GM23248 (cell line): ENCODE results near the gene KANSL2. TPM values are rescaled to one million over a fixed set of nuclear protein-coding genes. Genes with fewer than 3 reads are reported as not detected.
"Not testable (repeated sequence)": the region's sequence is repeated elsewhere in the genome, so short reads cannot be mapped to it uniquely, and the experiment has no call there.

Experiments
- DNase-seq: peaks from one replicate; pipeline ENCODE4 v3.0.0-alpha.2; 2015
- H2AFZ ChIP-seq: fragments of 200-600 bp; sonication (generic); 2 replicates; pipeline ENCODE4 v1.6.1; 2016; ENCODE audit warnings: antibody characterized with exemption
- H3F3A ChIP-seq: fragments of 200-600 bp; sonication (generic); 2 replicates; pipeline ENCODE4 v1.6.1; 2016; ENCODE audit warnings: mild to moderate bottlenecking, antibody characterized with exemption, mixed run types; ENCODE audit not compliant: insufficient read depth
- H3K27ac ChIP-seq: fragments of 200-600 bp; sonication (generic); 2 replicates; pipeline ENCODE4 v1.5.1; 2016; ENCODE audit warnings: mild to moderate bottlenecking
- H3K27me3 ChIP-seq: fragments of 200-600 bp; sonication (generic); replicated peaks from 2 replicates; pipeline ENCODE4 v1.6.1; 2016; ENCODE audit warnings: mild to moderate bottlenecking; ENCODE audit not compliant: insufficient read depth
- H3K36me3 ChIP-seq: fragments of 200-600 bp; sonication (generic); 2 replicates; pipeline ENCODE4 v1.6.1; 2016; ENCODE audit warnings: low read depth, mild to moderate bottlenecking
- H3K4me1 ChIP-seq: fragments of 200-600 bp; sonication (generic); 2 replicates; pipeline ENCODE4 v1.6.1; 2016; ENCODE audit warnings: mild to moderate bottlenecking; ENCODE audit not compliant: insufficient read depth
- H3K4me2 ChIP-seq: fragments of 200-600 bp; sonication (generic); one replicate; pipeline ENCODE4 v1.6.1; 2016; ENCODE audit warnings: mild to moderate bottlenecking; ENCODE audit not compliant: unreplicated experiment
- H3K4me3 ChIP-seq: fragments of 200-600 bp; sonication (generic); 2 replicates; pipeline ENCODE4 v1.5.1; 2016; ENCODE audit warnings: mild to moderate bottlenecking
- H3K79me2 ChIP-seq: fragments of 200-600 bp; sonication (generic); 2 replicates; pipeline ENCODE4 v1.6.1; 2016; ENCODE audit warnings: mild to moderate bottlenecking; ENCODE audit not compliant: insufficient read depth
- H3K9ac ChIP-seq: fragments of 200-600 bp; sonication (generic); 2 replicates; pipeline ENCODE4 v1.6.1; 2016; ENCODE audit warnings: mild to moderate bottlenecking
- H3K9me2 ChIP-seq: fragments of 200-600 bp; sonication (generic); 2 replicates; pipeline ENCODE4 v1.6.1; 2016; ENCODE audit warnings: mixed run types, mild to moderate bottlenecking, moderate library complexity; ENCODE audit not compliant: insufficient read depth
- H3K9me3 ChIP-seq: fragments of 200-600 bp; sonication (generic); one replicate; pipeline ENCODE4 v1.6.1; 2017; ENCODE audit warnings: low read depth
- H4K20me1 ChIP-seq: fragments of 200-600 bp; sonication (generic); 2 replicates; pipeline ENCODE4 v1.6.0; 2016; ENCODE audit not compliant: insufficient read depth
- EZH2 ChIP-seq: fragments of 200-600 bp; sonication (generic); IDR thresholded peaks from 2 replicates; pipeline ENCODE4 v1.6.1; 2018; ENCODE audit warnings: antibody characterized with exemption, mild to moderate bottlenecking; ENCODE audit not compliant: insufficient read depth, poor library complexity, severe bottlenecking
- EZH2phosphoT487 ChIP-seq: fragments of 200-600 bp; sonication (generic); IDR thresholded peaks from 2 replicates; pipeline ENCODE4 v1.6.1; 2018; ENCODE audit warnings: antibody characterized with exemption, moderate library complexity, mild to moderate bottlenecking, low read depth; ENCODE audit not compliant: insufficient read depth
- WGBS, 2 experiments: methylation state at CpG; one replicate each; pipeline ENCODE4 v1.1.6; 2015 to 2017; ENCODE audit warnings: low lambda C conversion rate in 2 of 2, low coverage in 1 of 2; ENCODE audit errors: missing lambda C conversion rate in 2 of 2; 5-methylcytosine and 5-hydroxymethylcytosine counted together
- in situ Hi-C: fragments of 300-500 bp; cut with MboI; formaldehyde crosslinking; loops from 2 replicates; pipeline ENCODE4 v1.15.0; 2020
- polyA plus RNA-seq: library from polyadenylated mRNA; unstranded; fragments of >200 nt; fragmentation: Nextera tagmentation; extraction: Ambion mirVana; gene quantifications from 2 replicates; pipeline ENCODE4 v1.2.1, GENCODE V29; 2016
- total RNA-seq: library from RNA; depleted of rRNA; stranded (reverse); fragments of >200 nt; shearing (Covaris generic); gene quantifications from 2 replicates; pipeline ENCODE4 v1.2.3, GENCODE V29; 2014

The KANSL2 gene
- total and polyA plus RNA-seq, 2 experiments from 2014 or later, result 30.0 to 44.4 TPM

- H3K4me3 ChIP-seq, result no peak overlapping the region
- H4K20me1 ChIP-seq, result no peaks in the 10 kb centered on the region
- H3K4me2 ChIP-seq, result no peak overlapping the region
Measured at GRCh38 chr12:48640428-48640827, 41.6 kb downstream of the KANSL2 start.

GRCh38 chr12:48631071-48631470 is 51.0 kb downstream of the KANSL2 start:
- H3K79me2 ChIP-seq, result no peaks in the 10 kb centered on the region
- 0 to 14% methylated on average over 1 of the region's 1 CpG for WGBS, 2 experiments
- H4K20me1 ChIP-seq, result no peaks in the 10 kb centered on the region
- TF ChIP-seq EZH2 (no peak), EZH2phosphoT487 (no peak)
- H3K9ac ChIP-seq, result no peak overlapping the region
- no peaks in the 10 kb centered on the region for H3K27me3 ChIP-seq
- H3K9me3 ChIP-seq, result no peaks in the 10 kb centered on the region
- H3K4me2 ChIP-seq, result no peak overlapping the region
- H3K36me3 ChIP-seq, result no peaks in the 10 kb centered on the region
- no peak overlapping the region for H3K4me3 ChIP-seq
- H3K27ac ChIP-seq, result no peak overlapping the region
- H3F3A ChIP-seq, result no peaks in the 10 kb centered on the region
- 0 out of 2 replicates have a peak, but pooled peaks cover 5% of the 10 kb centered on the region for H3K9me2 ChIP-seq
- H2AFZ ChIP-seq, result no peak overlapping the region
- no peak for DNase-seq
- no peaks in the 10 kb centered on the region for H3K4me1 ChIP-seq
- in situ Hi-C loops, result no loop called here

More at GRCh38 chr12:48640428-48640827, 41.6 kb downstream of the KANSL2 start:
- in situ Hi-C loops, result no loop called here
- Histone ChIP-seq H3F3A (no peaks in the 10 kb centered on the region), H3K4me1 (no peaks in the 10 kb centered on the region), H3K9ac (no peak overlapping the region), H3K9me2 (no peaks in the 10 kb centered on the region), H3K27ac (no peak overlapping the region), H2AFZ (no peak overlapping the region), H3K36me3 (peaks cover 4% of the 10 kb centered on the region; the same call in 1 of the 2 replicates), H3K79me2 (no peaks in the 10 kb centered on the region), H3K27me3 (no peaks in the 10 kb centered on the region), H3K9me3 (no peaks in the 10 kb centered on the region)
- TF ChIP-seq EZH2phosphoT487 (no peak), EZH2 (no peak)
- DNase-seq, result no peak

GRCh38 chr12:48630346-48630745 is 51.7 kb downstream of the KANSL2 start:
- Histone ChIP-seq H4K20me1 (no peaks in the 10 kb centered on the region), H3K9me3 (no peaks in the 10 kb centered on the region), H3F3A (no peaks in the 10 kb centered on the region), H3K9me2 (0 out of 2 replicates have a peak, but pooled peaks cover 5% of the 10 kb centered on the region), H2AFZ (no peak overlapping the region), H3K36me3 (no peaks in the 10 kb centered on the region), H3K9ac (no peak overlapping the region), H3K79me2 (no peaks in the 10 kb centered on the region), H3K4me3 (no peak overlapping the region), H3K27ac (no peak overlapping the region), H3K4me1 (no peaks in the 10 kb centered on the region), H3K4me2 (no peak overlapping the region), H3K27me3 (no peaks in the 10 kb centered on the region)
- DNase-seq, result no peak
- TF ChIP-seq EZH2phosphoT487, result no peak
- TF ChIP-seq EZH2, result no peak
- in situ Hi-C loops, result no loop called here

- H2AFZ ChIP-seq, result no peak overlapping the region
- no peaks in the 10 kb centered on the region for H3K9me3 ChIP-seq
- DNase-seq, result peak; percentile 9
- no peaks in the 10 kb centered on the region for H3K4me1 ChIP-seq
- H3K79me2 ChIP-seq, result no peaks in the 10 kb centered on the region
- no peak overlapping the region for H3K4me2 ChIP-seq
- 51 to 63% methylated on average over 3 of the region's 3 CpGs for WGBS, 2 experiments
- H4K20me1 ChIP-seq, result no peaks in the 10 kb centered on the region
- no peaks in the 10 kb centered on the region for H3F3A ChIP-seq
- H3K27ac ChIP-seq, result no peak overlapping the region
- H3K9ac ChIP-seq, result no peak overlapping the region
- no peaks in the 10 kb centered on the region for H3K36me3 ChIP-seq
- TF ChIP-seq EZH2phosphoT487 (no peak), EZH2 (no peak)
- no peaks in the 10 kb centered on the region for H3K27me3 ChIP-seq
- H3K9me2 ChIP-seq, result 0 out of 2 replicates have a peak, but pooled peaks cover 5% of the 10 kb centered on the region
- in situ Hi-C loops, result no loop called here
- H3K4me3 ChIP-seq, result no peak overlapping the region
Measured at GRCh38 chr12:48629541-48629940, 52.5 kb downstream of the KANSL2 start.

GRCh38 chr12:48627556-48627955 is 54.5 kb downstream of the KANSL2 start:
- Histone ChIP-seq H3K9me2 (0 out of 2 replicates have a peak, but pooled peaks cover 5% of the 10 kb centered on the region), H2AFZ (no peak overlapping the region), H3K9ac (no peak overlapping the region), H3K27ac (no peak overlapping the region), H3K4me1 (no peaks in the 10 kb centered on the region), H3K27me3 (no peaks in the 10 kb centered on the region), H3F3A (no peaks in the 10 kb centered on the region), H3K9me3 (no peaks in the 10 kb centered on the region), H4K20me1 (no peaks in the 10 kb centered on the region), H3K4me2 (no peak overlapping the region), H3K4me3 (no peak overlapping the region), H3K79me2 (no peaks in the 10 kb centered on the region), H3K36me3 (no peaks in the 10 kb centered on the region)
- in situ Hi-C loops, result no loop called here
- 39 to 49% methylated on average over 4 of the region's 4 CpGs for WGBS, 2 experiments
- TF ChIP-seq EZH2phosphoT487 (no peak), EZH2 (no peak)
- DNase-seq, result no peak

GRCh38 chr12:48622997-48623396 is 59.0 kb downstream of the KANSL2 start:
- H3K4me3 ChIP-seq, in situ Hi-C loops, H3K27me3 ChIP-seq, H2AFZ ChIP-seq, H3K79me2 ChIP-seq, DNase-seq, H3K9me3 ChIP-seq, H4K20me1 ChIP-seq, H3K4me1 ChIP-seq, H3K4me2 ChIP-seq, H3K9ac ChIP-seq, H3K9me2 ChIP-seq, H3F3A ChIP-seq, H3K27ac ChIP-seq, H3K36me3 ChIP-seq: not testable (repeated sequence)
- 80 to 84% methylated on average over 7 of the region's 7 CpGs for WGBS, 2 experiments
